GM21528 (cell line): Measurements from ENCODE around the gene DPP6.

ENCODE experiments used
- ATAC-seq: cut with Tn5 transposase; IDR thresholded peaks from one replicate; pipeline ENCODE4 v1.9.1; 2021; ENCODE audit warnings: mild to moderate bottlenecking, moderate library complexity; ENCODE audit not compliant: unreplicated experiment, low FRiP score

Gene DPP6

GRCh38 chr7:154741131-154741530 lies 688.9 kb downstream of the DPP6 start:
- no peak for ATAC-seq

- ATAC-seq = no peak
These were observed 691.0 kb downstream of the DPP6 start for GRCh38 chr7:154743206-154743605.

GRCh38 chr7:154744256-154744860 lies 692.2 kb downstream of the DPP6 start:
- ATAC-seq = no peak

GRCh38 chr7:154744861-154745258 lies 692.7 kb downstream of the DPP6 start:
- ATAC-seq = no peak

- no peak for ATAC-seq
These were observed 694.6 kb downstream of the DPP6 start for GRCh38 chr7:154746571-154747360.

GRCh38 chr7:154748089-154748786 lies 696.0 kb downstream of the DPP6 start:
- ATAC-seq = no peak

- ATAC-seq = no peak
These were observed 698.2 kb downstream of the DPP6 start for GRCh38 chr7:154750353-154750801.

- no peak for ATAC-seq
These were observed 701.0 kb downstream of the DPP6 start for GRCh38 chr7:154753226-154753625.

- no peak for ATAC-seq
These were observed 705.6 kb downstream of the DPP6 start for GRCh38 chr7:154757756-154758155.

- ATAC-seq = no peak
These were observed 707.8 kb downstream of the DPP6 start for GRCh38 chr7:154759989-154760388.

- no peak for ATAC-seq
These were observed 712.9 kb downstream of the DPP6 start for GRCh38 chr7:154765118-154765517.

- ATAC-seq = no peak
These were observed 714.9 kb downstream of the DPP6 start for GRCh38 chr7:154767142-154767541.

GRCh38 chr7:154767821-154768415 lies 715.7 kb downstream of the DPP6 start:
- ATAC-seq = no peak

GRCh38 chr7:154769001-154769400 lies 716.8 kb downstream of the DPP6 start:
- no peak for ATAC-seq

GRCh38 chr7:154769527-154769926 lies 717.3 kb downstream of the DPP6 start:
- ATAC-seq = no peak

GRCh38 chr7:154770361-154770760 lies 718.2 kb downstream of the DPP6 start:
- ATAC-seq = no peak

- no peak for ATAC-seq
These were observed 718.8 kb downstream of the DPP6 start for GRCh38 chr7:154770962-154771361.

- ATAC-seq = no peak
These were observed 722.2 kb downstream of the DPP6 start for GRCh38 chr7:154774303-154774969.

GRCh38 chr7:154775681-154776080 lies 723.5 kb downstream of the DPP6 start:
- no peak for ATAC-seq

GRCh38 chr7:154776350-154776749 lies 724.2 kb downstream of the DPP6 start:
- no peak for ATAC-seq

GRCh38 chr7:154777023-154777422 lies 724.8 kb downstream of the DPP6 start:
- no peak for ATAC-seq
